ENCODE data around the gene ECHS1. TPM values are rescaled to one million over a fixed set of nuclear protein-coding genes. Genes with fewer than 3 reads are reported as not detected.
"Not testable (repeated sequence)": the region's sequence is repeated elsewhere in the genome, so short reads cannot be mapped to it uniquely, and the experiment has no call there.

ECHS1 gene
- total and polyA plus RNA-seq, 12 donors = 74.4 to 280 (median 138) TPM

DNA sequence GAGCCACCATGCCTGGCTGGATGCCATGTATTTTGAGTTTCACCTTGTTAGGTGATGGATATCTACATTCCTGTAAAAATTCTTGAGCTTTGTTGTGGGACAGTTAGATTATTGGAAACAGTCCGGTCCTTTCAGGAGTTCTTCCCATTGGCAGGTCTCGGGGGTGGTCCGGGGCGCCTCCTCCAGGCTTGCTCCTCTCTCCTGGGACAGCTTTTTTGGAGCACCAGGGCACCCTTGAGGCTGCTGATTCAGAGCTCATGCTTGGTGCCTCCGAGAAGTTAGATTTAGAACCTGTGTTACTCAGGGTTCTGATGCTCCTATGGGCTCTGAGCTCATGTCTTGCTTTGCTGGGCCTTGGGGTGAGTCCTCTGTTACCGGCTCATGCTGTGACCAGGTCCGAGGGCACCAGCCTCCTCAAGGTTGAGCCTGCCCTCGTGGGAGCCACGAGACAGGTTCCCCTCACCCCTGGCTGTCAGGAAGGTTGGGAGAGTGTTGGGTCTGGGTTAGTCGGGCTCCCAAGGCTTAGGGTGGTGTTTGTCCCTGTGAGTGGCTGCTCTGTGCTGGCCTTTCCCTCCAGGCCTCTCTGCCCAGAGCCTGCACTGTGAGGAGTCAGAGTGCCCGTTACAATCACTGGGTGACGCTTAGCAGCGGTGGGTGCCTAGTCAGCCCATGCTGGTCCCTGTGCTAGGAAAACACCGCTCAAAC lies 45.3 kb upstream of the ECHS1 start:
- peaks cover 0 to 23% of the 10 kb centered on the region in 2 donors for H3K36me3 ChIP-seq (replicated peaks in 1 of 2)
- H3K4me3 ChIP-seq = no peak overlapping the region
- no peaks in the 10 kb centered on the region for H3K9me3 ChIP-seq (replicated peaks in 1 of 3)
- TF ChIP-seq, protein P1, sequence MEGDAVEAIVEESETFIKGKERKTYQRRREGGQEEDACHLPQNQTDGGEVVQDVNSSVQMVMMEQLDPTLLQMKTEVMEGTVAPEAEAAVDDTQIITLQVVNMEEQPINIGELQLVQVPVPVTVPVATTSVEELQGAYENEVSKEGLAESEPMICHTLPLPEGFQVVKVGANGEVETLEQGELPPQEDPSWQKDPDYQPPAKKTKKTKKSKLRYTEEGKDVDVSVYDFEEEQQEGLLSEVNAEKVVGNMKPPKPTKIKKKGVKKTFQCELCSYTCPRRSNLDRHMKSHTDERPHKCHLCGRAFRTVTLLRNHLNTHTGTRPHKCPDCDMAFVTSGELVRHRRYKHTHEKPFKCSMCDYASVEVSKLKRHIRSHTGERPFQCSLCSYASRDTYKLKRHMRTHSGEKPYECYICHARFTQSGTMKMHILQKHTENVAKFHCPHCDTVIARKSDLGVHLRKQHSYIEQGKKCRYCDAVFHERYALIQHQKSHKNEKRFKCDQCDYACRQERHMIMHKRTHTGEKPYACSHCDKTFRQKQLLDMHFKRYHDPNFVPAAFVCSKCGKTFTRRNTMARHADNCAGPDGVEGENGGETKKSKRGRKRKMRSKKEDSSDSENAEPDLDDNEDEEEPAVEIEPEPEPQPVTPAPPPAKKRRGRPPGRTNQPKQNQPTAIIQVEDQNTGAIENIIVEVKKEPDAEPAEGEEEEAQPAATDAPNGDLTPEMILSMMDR (IDR thresholded peaks at IDR 0.05) = no peak
- no peak for TF ChIP-seq POLR2A (IDR thresholded peaks at IDR 0.05)
- peaks cover 0 to 3% of the 10 kb centered on the region in 2 donors for H3K4me1 ChIP-seq (replicated peaks in 1 of 2)
- no peak for DNase-seq
- intact Hi-C loops (cut with DNase I) = no loop called here
- 93 to 97% (median 96%) methylated on average over 6 to 14 of the region's 14 CpGs for WGBS, 4 donors
- H3K27ac ChIP-seq = no peak overlapping the region
- no peaks in the 10 kb centered on the region for H3K27me3 ChIP-seq

- Histone ChIP-seq H3K9me3 (replicated peaks in 1 of 3) (peaks cover 0 to 15% (median 13%) of the 10 kb centered on the region in 3 donors), H3K36me3 (replicated peaks in 1 of 2) (peaks cover 0 to 27% of the 10 kb centered on the region in 2 donors), H3K27ac (no peak overlapping the region), H3K4me3 (no peak overlapping the region), H3K4me1 (replicated peaks in 1 of 2) (no peaks in the 10 kb centered on the region), H3K27me3 (no peaks in the 10 kb centered on the region)
- no peak for DNase-seq
- 93 to 98% (median 95%) methylated on average over 22 to 25 of the region's 25 CpGs for WGBS, 4 donors
- intact Hi-C loops (cut with DNase I) = no loop called here
- TF ChIP-seq, protein P1 (IDR thresholded peaks at IDR 0.05) = no peak
- no peak for TF ChIP-seq POLR2A (IDR thresholded peaks at IDR 0.05)
These were observed 42.6 kb upstream of the ECHS1 start for GRCh38 chr10:133415752-133416151.

GRCh38 chr10:133414401-133414800 lies 41.2 kb upstream of the ECHS1 start:
- H3K4me3 ChIP-seq; H3K4me1 ChIP-seq (replicated peaks in 1 of 2); DNase-seq; H3K27ac ChIP-seq; intact Hi-C loops (cut with DNase I); H3K27me3 ChIP-seq: not testable (repeated sequence)
- 96 to 99% (median 97%) methylated on average over 13 to 20 of the region's 23 CpGs for WGBS, 4 donors
- Histone ChIP-seq H3K36me3 (replicated peaks in 1 of 2) (peaks cover 0 to 21% of the 10 kb centered on the region in 2 donors), H3K9me3 (replicated peaks in 1 of 3) (peaks cover 0 to 15% (median 13%) of the 10 kb centered on the region in 3 donors)

GRCh38 chr10:133412381-133412711 lies 39.2 kb upstream of the ECHS1 start:
- Histone ChIP-seq H3K9me3 (replicated peaks in 1 of 3) (peaks cover 0 to 15% (median 13%) of the 10 kb centered on the region in 3 donors), H3K4me1 (replicated peaks in 1 of 2) (no peaks in the 10 kb centered on the region), H3K36me3 (replicated peaks in 1 of 2) (peaks cover 0 to 18% of the 10 kb centered on the region in 2 donors), H3K4me3 (no peak overlapping the region), H3K27me3 (no peaks in the 10 kb centered on the region), H3K27ac (no peak overlapping the region)
- TF ChIP-seq, protein P1 (IDR thresholded peaks at IDR 0.05) = no peak
- TF ChIP-seq POLR2A (IDR thresholded peaks at IDR 0.05) = no peak
- DNase-seq = no peak
- intact Hi-C loops (cut with DNase I) = no loop called here
